Esophagus squamous epithelium (tissue), 5 donors: ENCODE measurements around the gene VWA8. TPM values are rescaled to one million over a fixed set of nuclear protein-coding genes. Genes with fewer than 3 reads are reported as not detected.

Experiments
- DNase-seq: peaks from one replicate; lab custom pipeline; 2025; lab: John Stamatoyannopoulos, UW
- H3K27ac ChIP-seq, 4 donors: fragments of 200-600 bp; sonication (generic); one replicate each; pipeline ENCODE4 v1.5.1; 2016 to 2019; ENCODE audit warnings: mild to moderate bottlenecking in 1 of 4
- H3K27me3 ChIP-seq, 4 donors: fragments of 200-600 bp; sonication (generic); 1 replicate in 3 of 4; 2 replicates in 1 of 4; pipeline versions ENCODE4 v1.5.1 to v1.6.0; 2017 to 2021; ENCODE audit warnings: antibody characterized with exemption in 1 of 4
- H3K36me3 ChIP-seq, 3 donors: fragments of 200-600 bp; sonication (generic); one replicate each; pipeline ENCODE4 v1.5.1; 2016 to 2019
- H3K4me1 ChIP-seq, 3 donors: fragments of 200-600 bp; sonication (generic); one replicate each; pipeline ENCODE4 v1.5.1; 2017 to 2019
- H3K4me3 ChIP-seq, 4 donors: fragments of 200-600 bp; sonication (generic); 1 replicate in 3 of 4; 2 replicates in 1 of 4; pipeline ENCODE4 v1.5.1; 2016 to 2019; ENCODE audit warnings: mild to moderate bottlenecking in 2 of 4, moderate library complexity in 1 of 4
- H3K9me3 ChIP-seq, 3 donors: fragments of 200-600 bp; sonication (generic); one replicate each; pipeline ENCODE4 v1.5.1; 2016 to 2019
- CTCF ChIP-seq, 6 experiments: fragments of 450-650 bp in 4 of 6; fragments of 200-600 bp in 2 of 6; sonication (generic) in 2 of 6; IDR thresholded peaks; one replicate each; pipeline ENCODE4 v1.5.1; 2016 to 2019; ENCODE audit warnings: antibody characterized with exemption in 6 of 6, mild to moderate bottlenecking in 4 of 6, moderate library complexity in 4 of 6
- POLR2A ChIP-seq, 4 donors: fragments of 450-650 bp; IDR thresholded peaks; one replicate each; pipeline ENCODE4 v1.6.1; 2017; ENCODE audit warnings: antibody characterized with exemption in 4 of 4, mild to moderate bottlenecking in 4 of 4, moderate library complexity in 3 of 4
- WGBS, 2 donors: methylation state at CpG; one replicate each; pipeline ENCODE4 v1.1.5; 2018; 5-methylcytosine and 5-hydroxymethylcytosine counted together
- intact Hi-C: fragments of 100-400 bp; cut with DNase I; formaldehyde crosslinking; loops from one replicate; pipeline ENCODE4 v1.15.0; 2022
- total RNA-seq, 4 donors: library from RNA; depleted of rRNA; stranded (reverse); fragments of >200 nt; gene quantifications; one replicate each; pipeline ENCODE4 v1.1.0, GENCODE V29; 2016
- donor health status: DM: yes; HTN: yes; CAD: no.

Gene VWA8
- total RNA-seq, 4 donors from 2014 or later: 10.5 to 23.7 (median 17.3) TPM

- peaks cover 0 to 30% (median 0%) of the 10 kb centered on the region in 3 donors for H3K36me3 ChIP-seq
- intact Hi-C loops: no loop called here
- no peaks in the 10 kb centered on the region for H3K4me1 ChIP-seq
- TF ChIP-seq POLR2A (IDR thresholded peaks at IDR 0.05): no peak
- no peak for TF ChIP-seq CTCF (IDR thresholded peaks at IDR 0.05)
- H3K27ac ChIP-seq: no peak overlapping the region
- H3K27me3 ChIP-seq: no peaks in the 10 kb centered on the region
- no peak overlapping the region for H3K4me3 ChIP-seq
- no peak for DNase-seq
- no peaks in the 10 kb centered on the region for H3K9me3 ChIP-seq
These were observed 186.2 kb downstream of the VWA8 start for GRCh38 chr13:41774605-41775218.

GRCh38 chr13:41767801-41768200 is 193.1 kb downstream of the VWA8 start:
- TF ChIP-seq CTCF (IDR thresholded peaks at IDR 0.05): no peak
- TF ChIP-seq POLR2A (IDR thresholded peaks at IDR 0.05): no peak
- no peaks in the 10 kb centered on the region for H3K4me1 ChIP-seq
- H3K36me3 ChIP-seq: peaks cover 0 to 11% (median 0%) of the 10 kb centered on the region in 3 donors
- H3K9me3 ChIP-seq: no peaks in the 10 kb centered on the region
- no peak overlapping the region for H3K4me3 ChIP-seq
- no peak for DNase-seq
- H3K27me3 ChIP-seq: no peaks in the 10 kb centered on the region
- 67 to 95% methylated on average over 1 of the region's 1 CpG for WGBS, 2 donors
- H3K27ac ChIP-seq: no peak overlapping the region
- intact Hi-C loops: no loop called here

GRCh38 chr13:41766439-41766838 is 194.5 kb downstream of the VWA8 start:
- WGBS, 2 donors: 86 to 88% methylated on average over 1 of the region's 1 CpG
- Histone ChIP-seq H3K36me3 (peaks cover 0 to 5% (median 0%) of the 10 kb centered on the region in 3 donors), H3K4me1 (no peaks in the 10 kb centered on the region), H3K27ac (no peak overlapping the region), H3K4me3 (no peak overlapping the region), H3K27me3 (no peaks in the 10 kb centered on the region), H3K9me3 (no peaks in the 10 kb centered on the region)
- no peak for TF ChIP-seq CTCF (IDR thresholded peaks at IDR 0.05)
- no peak for TF ChIP-seq POLR2A (IDR thresholded peaks at IDR 0.05)
- no peak for DNase-seq
- intact Hi-C loops: no loop called here

GRCh38 chr13:41765813-41766212 is 195.1 kb downstream of the VWA8 start:
- 85 to 92% methylated on average over 5 of the region's 5 CpGs for WGBS, 2 donors
- intact Hi-C loops: no loop called here
- H3K4me3 ChIP-seq: no peak overlapping the region
- no peaks in the 10 kb centered on the region for H3K4me1 ChIP-seq
- DNase-seq: no peak
- no peaks in the 10 kb centered on the region for H3K9me3 ChIP-seq
- no peaks in the 10 kb centered on the region for H3K27me3 ChIP-seq
- no peak overlapping the region for H3K27ac ChIP-seq
- TF ChIP-seq POLR2A (IDR thresholded peaks at IDR 0.05) (no peak), CTCF (IDR thresholded peaks at IDR 0.05) (no peak)
- H3K36me3 ChIP-seq: peaks cover 0 to 11% (median 0%) of the 10 kb centered on the region in 3 donors

- WGBS, 2 donors: 64 to 73% methylated on average over 1 of the region's 1 CpG
- Histone ChIP-seq H3K4me3 (no peak overlapping the region), H3K4me1 (no peaks in the 10 kb centered on the region), H3K36me3 (peaks cover 0 to 19% (median 0%) of the 10 kb centered on the region in 3 donors), H3K27me3 (no peaks in the 10 kb centered on the region), H3K27ac (no peak overlapping the region), H3K9me3 (no peaks in the 10 kb centered on the region)
- DNase-seq: no peak
- intact Hi-C loops: no loop called here
- TF ChIP-seq CTCF (IDR thresholded peaks at IDR 0.05) (no peak), POLR2A (IDR thresholded peaks at IDR 0.05) (no peak)
These were observed 195.9 kb downstream of the VWA8 start for GRCh38 chr13:41765020-41765419.
